Keratinocyte (primary cell): ENCODE data around the gene TTC33. TPM values are rescaled to one million over a fixed set of nuclear protein-coding genes. Genes with fewer than 3 reads are reported as not detected.

Experiments
- DNase-seq: peaks from one replicate; pipeline ENCODE4 v3.0.0-alpha.2; 2011; ENCODE audit warnings: low read depth, missing footprints, low spot score
- FAIRE-seq: peaks from 2 replicates; lab custom pipeline; 2011; peaks lifted over from hg19 to GRCh38; lab: Jason Lieb, UNC
- H2AFZ ChIP-seq: 2 replicates; pipeline ENCODE4 v1.6.0; 2012; ENCODE audit warnings: low read length, control low read depth, inconsistent platforms; ENCODE audit not compliant: control insufficient read depth
- H3K27ac ChIP-seq: 2 replicates; pipeline ENCODE4 v1.5.1; 2011; ENCODE audit warnings: low read length; ENCODE audit not compliant: control insufficient read depth, insufficient read depth
- H3K27me3 ChIP-seq: 3 replicates; pipeline ENCODE4 v1.6.0; 2011; ENCODE audit warnings: low read length; ENCODE audit not compliant: control insufficient read depth, insufficient read depth; ENCODE audit errors: extremely low read depth
- H3K36me3 ChIP-seq, 2 experiments: 2 replicates in 1 of 2; 3 replicates in 1 of 2; pipeline ENCODE4 v1.5.1; 2011; ENCODE audit warnings: low read length in 2 of 2, mild to moderate bottlenecking in 1 of 2; ENCODE audit not compliant: control insufficient read depth in 2 of 2, insufficient read depth in 2 of 2; ENCODE audit errors: extremely low read depth in 1 of 2
- H3K4me1 ChIP-seq: 3 replicates; pipeline ENCODE4 v1.5.1; 2011; ENCODE audit warnings: low read length; ENCODE audit not compliant: control insufficient read depth, insufficient read depth; ENCODE audit errors: extremely low read depth
- H3K4me2 ChIP-seq: 3 replicates; pipeline ENCODE4 v1.6.0; 2011; ENCODE audit warnings: low read depth, low read length; ENCODE audit not compliant: control insufficient read depth, insufficient read depth; ENCODE audit errors: extremely low read depth
- H3K4me3 ChIP-seq, 3 experiments: fragments of 200-600 bp in 1 of 3; sonication (generic) in 1 of 3; 2 replicates in 2 of 3; 3 replicates in 1 of 3; pipeline ENCODE4 v1.5.1; 2011 to 2016; ENCODE audit warnings: low read length in 3 of 3, mild to moderate bottlenecking in 3 of 3, control low read depth in 2 of 3, inconsistent platforms in 1 of 3, low read depth in 1 of 3, mixed read lengths in 1 of 3, mixed run types in 1 of 3, moderate library complexity in 1 of 3; ENCODE audit not compliant: control insufficient read depth in 2 of 3, insufficient read depth in 2 of 3; ENCODE audit errors: extremely low read depth in 1 of 3
- H3K79me2 ChIP-seq: 2 replicates; pipeline ENCODE4 v1.6.0; 2012; ENCODE audit warnings: low read length; ENCODE audit not compliant: control insufficient read depth, insufficient read depth
- H3K9ac ChIP-seq: 3 replicates; pipeline ENCODE4 v1.6.0; 2011; ENCODE audit warnings: low read length; ENCODE audit not compliant: control insufficient read depth, insufficient read depth; ENCODE audit errors: extremely low read depth
- H3K9me1 ChIP-seq: 3 replicates; pipeline ENCODE4 v1.6.0; 2011; ENCODE audit warnings: low read length; ENCODE audit not compliant: control insufficient read depth, insufficient read depth; ENCODE audit errors: extremely low read depth
- H3K9me3 ChIP-seq: 2 replicates; pipeline ENCODE4 v1.5.1; 2012; ENCODE audit warnings: low read depth, low read length; ENCODE audit not compliant: control insufficient read depth
- H4K20me1 ChIP-seq: 3 replicates; pipeline ENCODE4 v1.6.0; 2011; ENCODE audit warnings: low read length; ENCODE audit not compliant: control insufficient read depth, insufficient read depth; ENCODE audit errors: extremely low read depth
- CTCF ChIP-seq, 3 experiments: IDR thresholded peaks in 1 of 3; conservative IDR thresholded peaks in 1 of 3; optimal IDR thresholded peaks in 1 of 3; 2 replicates in 2 of 3; 3 replicates in 1 of 3; pipeline versions ENCODE3 to v1.5.1; 2011; ENCODE audit warnings: low read length in 3 of 3, mild to moderate bottlenecking in 3 of 3, moderate library complexity in 2 of 3, control low read depth in 1 of 3, inconsistent platforms in 1 of 3; ENCODE audit not compliant: insufficient read depth in 2 of 3; ENCODE audit errors: extremely low read depth in 1 of 3
- EZH2 ChIP-seq: IDR thresholded peaks from one replicate; pipeline ENCODE4 v1.6.1; 2012; ENCODE audit warnings: inconsistent platforms, mild to moderate bottlenecking, low read length, moderate library complexity
- dilution Hi-C: fragments of 300-500 bp; cut with MboI; formaldehyde crosslinking; loops from one replicate; pipeline ENCODE4 v1.7.0; 2020; ENCODE audit warnings: low sequenced_read_pairs; ENCODE audit not compliant: extremely low pct_ligation_motif_present
- polyA plus RNA-seq, 5 experiments: library from polyadenylated mRNA; depleted of rRNA in 3 of 5; stranded (reverse) in 3 of 5; stranded (forward) in 1 of 5; unstranded in 1 of 5; fragments of >200 nt; gene quantifications; 1 replicate in 1 of 5; 2 replicates in 3 of 5; 3 replicates in 1 of 5; pipeline versions ENCODE4 v1.2.1 to v1.2.3, GENCODE V29; 2011 to 2012; ENCODE audit warnings: missing spikeins in 2 of 5, low read depth in 1 of 5, low replicate concordance in 1 of 5

TTC33 gene
- polyA plus RNA-seq, 1 donor (not counting 4 experiments of a cell fraction or from before 2014, with no cell fraction given), result 7.1 TPM

- H3K9me3 ChIP-seq, result no peaks in the 10 kb centered on the region
- FAIRE-seq (no peak), DNase-seq (no peak)
- peak overlapping the region; percentile 84 for H3K27ac ChIP-seq
- H3K4me3 ChIP-seq, result peak overlapping the region; percentile 70 to 90 (median 90)
- peaks cover 0 to 12% of the 10 kb centered on the region in 2 experiments for H3K36me3 ChIP-seq
- peaks cover 56% of the 10 kb centered on the region for H3K4me1 ChIP-seq
- H2AFZ ChIP-seq, result no peak overlapping the region
- peak overlapping the region; percentile 92 for H3K9ac ChIP-seq
- TF ChIP-seq CTCF (optimal IDR thresholded peaks at IDR 0.05 in 1 of 3, IDR thresholded peaks at IDR 0.05 in 1 of 3, conservative IDR thresholded peaks at IDR 0.05 in 1 of 3; ENCODE audit: extremely low read depth in 1 of 3, insufficient read depth in 2 of 3, low read length in 3 of 3) (no peak), EZH2 (no peak)
- dilution Hi-C loops, result no loop called here
- H3K4me2 ChIP-seq, result peak overlapping the region; percentile 97
- no peaks in the 10 kb centered on the region for H3K27me3 ChIP-seq
- no peaks in the 10 kb centered on the region for H4K20me1 ChIP-seq
- peaks cover 68% of the 10 kb centered on the region for H3K79me2 ChIP-seq
- no peaks in the 10 kb centered on the region for H3K9me1 ChIP-seq
Measured at GRCh38 chr5:40681363-40682153, 74.2 kb downstream of the TTC33 start.

GRCh38 chr5:40680741-40681362 is 74.9 kb downstream of the TTC33 start:
- Histone ChIP-seq H2AFZ (no peak overlapping the region), H3K4me3 (peak overlapping the region; percentile 70 to 90 (median 90)), H3K4me1 (peaks cover 55% of the 10 kb centered on the region), H4K20me1 (no peaks in the 10 kb centered on the region), H3K9me3 (no peaks in the 10 kb centered on the region), H3K79me2 (peaks cover 61% of the 10 kb centered on the region), H3K36me3 (peaks cover 0 to 12% of the 10 kb centered on the region in 2 experiments), H3K27ac (peak overlapping the region; percentile 84), H3K27me3 (no peaks in the 10 kb centered on the region), H3K4me2 (peak overlapping the region; percentile 97), H3K9ac (peak overlapping the region; percentile 92), H3K9me1 (no peaks in the 10 kb centered on the region)
- FAIRE-seq, result no peak
- TF ChIP-seq EZH2 (no peak), CTCF (optimal IDR thresholded peaks at IDR 0.05 in 1 of 3, IDR thresholded peaks at IDR 0.05 in 1 of 3, conservative IDR thresholded peaks at IDR 0.05 in 1 of 3; ENCODE audit: extremely low read depth in 1 of 3, insufficient read depth in 2 of 3, low read length in 3 of 3) (peak; percentile 12 to 39 (median 19))
- no peak for DNase-seq
- dilution Hi-C loops, result no loop called here
